HG03045 (cell line): ENCODE measurements around the gene TECPR1.
A peak's percentile ranks its signal among the peaks of the same experiment; 100 is the strongest.

ENCODE experiments used
- ATAC-seq: cut with Tn5 transposase; IDR thresholded peaks from one replicate; pipeline ENCODE4 v1.9.1; 2021; ENCODE audit warnings: mild to moderate bottlenecking, moderate library complexity; ENCODE audit not compliant: unreplicated experiment

Gene TECPR1

GRCh38 chr7:98227939-98228338, 24.1 kb downstream of the TECPR1 start:
- ATAC-seq, result no peak

DNA sequence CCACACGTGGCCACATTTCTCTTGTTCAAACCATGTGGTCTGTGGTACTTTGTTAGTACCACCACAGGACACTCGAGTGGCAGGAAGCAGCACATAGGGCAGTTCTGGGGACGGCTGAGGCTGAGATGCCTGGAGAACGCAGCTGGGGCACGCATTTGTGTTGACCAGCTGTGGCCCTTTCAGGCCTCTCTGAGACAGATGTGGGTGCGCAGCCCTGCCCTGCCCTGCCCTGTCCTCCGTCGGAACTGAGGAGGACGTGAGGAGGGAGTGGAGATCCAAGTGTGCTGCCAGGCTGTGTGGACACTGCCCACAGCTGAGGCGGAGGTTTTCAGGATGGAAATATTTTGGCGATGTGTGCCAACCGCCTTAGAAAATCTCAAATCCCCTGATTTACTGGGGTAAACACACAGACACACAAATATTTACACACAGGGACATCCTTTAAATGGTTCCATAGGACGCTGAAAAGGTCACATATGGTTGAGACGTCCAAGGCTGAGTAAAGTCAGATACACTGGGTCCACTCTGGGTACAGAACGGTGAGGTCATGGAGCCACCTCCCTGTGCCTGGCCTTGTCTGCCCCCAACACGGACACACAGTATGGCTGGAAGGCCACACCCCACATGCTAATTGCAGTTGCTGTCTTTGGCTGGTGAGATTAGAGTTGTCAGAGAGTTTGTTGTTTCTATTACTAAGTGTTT, 26.0 kb downstream of the TECPR1 start:
- ATAC-seq, result no peak

- ATAC-seq, result no peak
Measured at GRCh38 chr7:98224701-98225181, 27.3 kb downstream of the TECPR1 start.

DNA sequence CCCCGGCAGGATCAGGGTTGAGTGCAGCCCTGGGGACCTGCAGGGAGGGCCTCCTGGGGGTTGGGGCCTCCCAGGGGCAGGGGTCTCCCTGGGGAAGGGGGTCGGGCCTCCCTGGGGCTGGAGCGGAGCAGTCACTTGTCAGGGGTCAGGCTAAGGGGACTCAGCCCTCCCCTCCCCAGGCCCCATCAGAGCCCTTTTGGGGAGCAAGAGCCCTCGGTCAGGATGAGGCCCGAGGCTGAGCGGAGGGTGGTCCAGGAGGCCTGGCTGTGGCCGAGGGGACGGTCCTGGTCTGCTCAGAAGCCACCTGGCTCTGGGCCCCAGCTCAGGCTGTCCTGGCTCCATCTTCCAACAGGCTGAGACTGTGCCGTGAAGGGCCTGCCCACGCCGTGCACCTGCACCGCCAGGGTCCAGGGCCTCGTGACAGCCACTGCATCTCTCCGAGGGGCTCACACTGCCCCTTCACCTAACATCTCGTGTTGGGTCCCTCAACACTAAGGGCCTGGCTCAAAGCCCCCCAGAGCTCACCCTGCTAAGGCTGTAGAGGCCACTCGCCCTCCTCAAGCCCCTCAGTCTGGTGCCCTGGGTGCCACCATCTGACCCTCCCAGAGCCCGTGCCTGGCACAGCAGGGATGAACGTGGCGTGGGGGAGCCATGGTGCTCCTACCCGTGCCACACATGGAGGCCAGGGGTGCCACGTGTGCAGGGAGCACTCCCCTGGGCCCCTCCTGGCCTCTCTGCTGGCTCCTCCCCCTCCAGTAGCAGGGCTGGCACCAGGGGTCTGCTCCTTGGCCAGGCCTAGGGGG, 27.9 kb downstream of the TECPR1 start:
- no peak for ATAC-seq

GRCh38 chr7:98223351-98223897, 28.6 kb downstream of the TECPR1 start:
- no peak for ATAC-seq

DNA sequence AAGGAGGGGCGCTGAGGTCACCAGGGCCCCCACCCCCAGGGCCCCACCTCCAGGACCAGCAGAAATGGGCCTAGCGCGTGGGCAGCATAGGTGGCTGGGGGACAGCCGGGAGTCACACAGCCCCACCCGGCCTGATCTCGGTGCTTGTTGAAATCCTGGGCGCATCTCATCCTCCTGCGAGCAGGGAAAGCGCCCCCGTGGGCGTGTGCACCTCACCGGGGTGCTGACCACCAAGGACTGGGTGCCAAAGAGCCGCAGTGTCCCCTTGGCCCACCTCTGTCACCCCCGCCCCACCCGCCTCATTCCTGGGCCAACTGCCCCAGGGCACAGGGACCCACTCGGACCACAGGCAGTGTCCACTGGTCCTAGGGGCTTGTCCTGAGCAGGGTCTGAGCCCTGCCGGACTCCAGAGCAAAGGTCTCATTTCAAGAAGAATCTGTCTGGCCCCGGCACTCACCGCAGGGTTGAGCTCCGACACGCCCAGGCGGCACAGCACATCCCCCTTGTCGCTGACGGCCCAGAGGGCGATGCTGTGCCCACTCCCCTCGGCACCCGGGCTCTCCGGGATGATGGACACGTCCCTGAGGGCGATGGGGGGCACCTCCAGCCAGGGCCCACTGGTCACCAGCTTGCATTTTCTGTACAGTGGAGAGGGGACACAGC, 29.4 kb downstream of the TECPR1 start:
- no peak for ATAC-seq

- ATAC-seq, result no peak
Measured at GRCh38 chr7:98221611-98222532, 30.2 kb downstream of the TECPR1 start.

GRCh38 chr7:98219382-98219781, 32.6 kb downstream of the TECPR1 start:
- peak; percentile 31 for ATAC-seq

- no peak for ATAC-seq
Measured at GRCh38 chr7:98217623-98218582, 34.1 kb downstream of the TECPR1 start.

- no peak for ATAC-seq
Measured at GRCh38 chr7:98216941-98217622, 35.0 kb downstream of the TECPR1 start.

DNA sequence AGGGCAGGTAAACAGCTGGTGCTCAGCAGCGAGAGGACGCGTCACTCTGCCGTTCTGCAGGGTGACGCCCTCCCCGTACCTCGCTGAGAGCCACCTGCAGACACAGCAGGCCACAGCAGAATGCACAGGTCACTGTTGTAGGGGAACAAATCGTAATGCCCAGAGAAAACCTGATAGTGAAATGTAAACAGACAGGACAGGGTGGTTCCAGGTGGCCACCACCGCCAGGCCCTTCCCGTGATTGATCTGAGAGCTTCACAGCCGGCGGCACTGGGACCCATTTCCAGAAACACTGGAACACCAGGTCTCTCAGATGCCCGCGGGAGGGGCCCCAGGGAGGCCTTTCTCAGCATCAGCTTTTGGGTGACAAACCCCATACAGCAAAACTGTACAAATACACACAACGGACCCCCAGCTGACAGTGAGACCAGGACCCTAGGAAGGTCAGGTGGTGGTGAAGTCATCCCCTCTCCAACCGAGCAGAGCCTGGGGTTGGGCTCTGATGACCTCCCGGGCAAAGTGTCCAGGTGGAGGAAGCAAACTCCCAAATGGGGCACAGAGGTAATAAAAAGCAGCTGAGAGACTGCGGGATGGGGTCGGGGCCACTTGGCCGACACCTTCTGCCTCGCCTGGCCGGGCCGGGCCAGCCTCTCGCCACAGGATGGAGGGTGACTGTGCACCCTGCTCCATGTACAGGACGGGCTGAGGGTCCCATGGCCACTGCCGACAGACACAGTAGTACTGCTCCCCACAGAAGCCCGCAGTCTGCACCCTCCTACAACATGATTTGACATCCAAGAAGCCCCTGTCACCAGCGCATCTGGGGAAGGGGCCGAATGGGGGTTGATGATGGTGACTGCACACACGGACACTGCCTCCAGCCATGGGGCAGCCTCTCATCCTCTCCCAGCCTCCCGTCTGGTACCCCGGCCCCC, 36.2 kb downstream of the TECPR1 start:
- ATAC-seq, result no peak

DNA sequence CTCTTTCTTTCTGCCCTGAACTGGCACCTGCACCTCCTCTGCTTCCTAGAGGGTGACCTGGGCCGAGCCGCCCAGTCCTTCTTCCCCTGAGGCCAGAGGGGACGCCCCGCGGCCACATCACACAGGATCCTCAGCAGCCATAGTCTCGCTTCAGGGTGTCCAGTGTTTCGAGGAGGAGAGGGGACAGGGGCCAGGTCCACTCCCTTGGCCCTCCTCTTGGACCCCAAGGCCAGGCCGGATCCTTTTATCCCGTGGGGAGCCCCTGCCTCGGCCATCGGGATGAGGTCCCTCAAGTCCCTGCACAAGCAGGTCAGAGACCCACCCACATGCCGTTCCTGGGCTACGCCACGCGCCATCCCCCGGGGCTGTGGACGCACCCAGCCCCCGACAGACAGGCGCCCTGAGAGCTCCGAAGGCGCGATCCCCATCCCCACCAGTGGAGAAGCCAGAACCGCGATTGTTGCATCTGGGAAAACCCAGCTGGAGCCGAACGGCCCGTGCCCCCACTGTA, 37.2 kb downstream of the TECPR1 start:
- ATAC-seq, result no peak

- ATAC-seq, result no peak
Measured at GRCh38 chr7:98213888-98214810, 37.9 kb downstream of the TECPR1 start.

DNA sequence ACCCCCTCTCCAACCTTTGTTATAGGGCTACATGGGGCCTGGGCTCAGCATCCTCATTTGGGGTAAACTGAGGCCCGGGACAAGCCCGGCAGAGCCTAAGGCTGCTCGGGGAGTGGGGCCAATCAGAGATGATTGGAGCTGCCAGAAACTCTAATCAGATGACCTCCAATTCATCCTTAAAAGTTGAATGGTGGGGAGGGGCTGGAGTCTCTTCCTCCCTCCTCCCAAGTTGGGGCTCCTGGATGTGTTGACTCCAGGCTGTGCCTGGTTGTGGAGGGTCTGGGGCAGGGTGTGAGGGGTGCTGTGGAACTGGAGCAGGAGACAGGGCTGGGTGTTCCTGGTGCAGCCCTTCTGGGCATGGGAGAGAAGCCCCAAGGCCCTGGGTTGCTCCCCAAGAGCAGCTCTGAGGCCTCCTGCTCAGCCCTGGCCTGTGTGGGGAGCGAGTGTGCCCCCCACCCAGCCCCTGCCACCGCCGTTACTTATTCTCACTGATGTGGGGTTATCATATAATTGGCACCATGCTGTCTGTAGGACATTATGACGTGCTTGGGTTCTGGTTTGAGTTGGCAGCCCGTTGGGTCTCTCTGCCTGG, 38.6 kb downstream of the TECPR1 start:
- no peak for ATAC-seq

GRCh38 chr7:98212532-98213041, 39.4 kb downstream of the TECPR1 start:
- ATAC-seq, result no peak
